Lower leg skin (tissue), 4 donors: ENCODE data around the gene TDRD9. TPM values are rescaled to one million over a fixed set of nuclear protein-coding genes. Genes with fewer than 3 reads are reported as not detected.

ENCODE experiments used
- DNase-seq, 2 donors: peaks; one replicate each; pipeline ENCODE4 v3.0.0-alpha.2; 2019; ENCODE audit warnings: low spot score in 2 of 2
- H3K4me3 ChIP-seq: fragments of 200-600 bp; sonication (generic); 2 replicates; pipeline ENCODE4 v1.5.1; 2017; ENCODE audit warnings: mild to moderate bottlenecking, low read depth; ENCODE audit not compliant: poor library complexity, severe bottlenecking
- POLR2A ChIP-seq, 2 donors: fragments of 450-650 bp; IDR thresholded peaks; one replicate each; pipeline ENCODE4 v1.6.1; 2016 to 2017; ENCODE audit warnings: antibody characterized with exemption in 2 of 2, mild to moderate bottlenecking in 1 of 2, moderate library complexity in 1 of 2
- WGBS, 2 donors: methylation state at CpG; one replicate each; pipeline ENCODE4 v1.1.5; 2018; 5-methylcytosine and 5-hydroxymethylcytosine counted together
- intact Hi-C: fragments of 100-400 bp; cut with DNase I; formaldehyde crosslinking; loops from one replicate; pipeline ENCODE4 v1.15.0; 2023; ENCODE audit warnings: low total_unique reads
- total RNA-seq, 4 donors: library from RNA; depleted of rRNA; stranded (reverse); fragments of >200 nt; gene quantifications; one replicate each; pipeline ENCODE4 v1.1.0, GENCODE V29; 2016
- TF ChIP-seq, protein P1 (sequence below), 3 donors: fragments of 450-650 bp; IDR thresholded peaks; one replicate each; pipeline ENCODE4 v1.5.1; 2016; ENCODE audit warnings: antibody characterized with exemption in 3 of 3, mild to moderate bottlenecking in 3 of 3, moderate library complexity in 2 of 3

TDRD9 gene
- total RNA-seq, 4 donors from 2014 or later: 0.15 to 0.49 (median 0.16) TPM

DNA sequence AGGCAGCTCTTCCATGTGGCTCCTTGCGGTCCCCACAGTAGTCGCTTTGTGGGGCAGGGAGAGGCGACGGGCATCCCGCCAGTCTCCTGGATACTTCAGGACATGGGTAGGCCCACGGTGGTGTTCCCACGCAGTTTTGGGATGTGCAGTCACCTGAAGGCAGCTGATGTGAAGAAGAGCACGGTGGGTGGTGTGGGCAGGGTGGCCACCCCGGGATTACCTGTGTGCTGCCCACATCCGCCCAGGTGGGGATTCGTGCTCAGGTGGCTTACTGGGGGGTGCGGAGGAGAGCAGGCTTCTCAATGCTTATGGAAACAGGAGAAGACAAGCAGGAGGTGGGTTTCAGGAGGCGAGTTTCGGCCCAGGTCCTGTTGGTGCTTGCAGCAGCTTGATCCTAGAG is 28.4 kb upstream of the TDRD9 start:
- DNase-seq: no peak
- WGBS, 2 donors: 88 to 98% methylated on average over 14 of the region's 14 CpGs
- intact Hi-C loops: no loop called here

DNA sequence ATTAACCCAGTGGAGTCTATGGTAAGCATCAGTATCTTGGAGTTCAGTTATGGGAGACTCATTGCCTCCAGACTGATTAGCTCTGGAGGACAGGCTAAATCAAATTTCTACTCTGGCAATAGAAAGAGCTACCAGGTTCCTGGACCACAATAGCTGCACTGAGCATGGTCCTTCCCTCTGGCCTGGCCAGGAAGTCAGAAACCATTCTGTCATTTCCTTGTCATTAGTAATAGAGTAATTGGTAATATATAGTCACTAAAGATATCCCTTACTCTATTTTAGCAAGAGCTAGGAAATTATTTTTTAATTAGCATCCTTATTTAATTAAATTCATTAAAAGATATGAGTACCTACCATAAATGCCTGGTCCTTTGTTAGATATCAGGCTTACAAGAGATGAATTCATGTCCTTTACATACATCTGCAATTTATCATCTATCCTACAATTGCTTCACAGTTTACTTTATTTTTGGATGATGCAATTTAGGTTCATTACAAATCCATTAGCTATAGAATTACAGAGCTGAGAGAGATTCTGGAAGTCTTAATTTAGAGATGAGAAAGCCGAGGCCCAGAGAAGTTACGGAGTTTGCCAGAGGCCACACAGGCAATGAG is 23.7 kb upstream of the TDRD9 start:
- no peak overlapping the region for H3K4me3 ChIP-seq
- 91 to 98% methylated on average over 2 of the region's 2 CpGs for WGBS, 2 donors
- intact Hi-C loops: no loop called here
- no peak for TF ChIP-seq POLR2A (IDR thresholded peaks at IDR 0.05)
- TF ChIP-seq, protein P1, sequence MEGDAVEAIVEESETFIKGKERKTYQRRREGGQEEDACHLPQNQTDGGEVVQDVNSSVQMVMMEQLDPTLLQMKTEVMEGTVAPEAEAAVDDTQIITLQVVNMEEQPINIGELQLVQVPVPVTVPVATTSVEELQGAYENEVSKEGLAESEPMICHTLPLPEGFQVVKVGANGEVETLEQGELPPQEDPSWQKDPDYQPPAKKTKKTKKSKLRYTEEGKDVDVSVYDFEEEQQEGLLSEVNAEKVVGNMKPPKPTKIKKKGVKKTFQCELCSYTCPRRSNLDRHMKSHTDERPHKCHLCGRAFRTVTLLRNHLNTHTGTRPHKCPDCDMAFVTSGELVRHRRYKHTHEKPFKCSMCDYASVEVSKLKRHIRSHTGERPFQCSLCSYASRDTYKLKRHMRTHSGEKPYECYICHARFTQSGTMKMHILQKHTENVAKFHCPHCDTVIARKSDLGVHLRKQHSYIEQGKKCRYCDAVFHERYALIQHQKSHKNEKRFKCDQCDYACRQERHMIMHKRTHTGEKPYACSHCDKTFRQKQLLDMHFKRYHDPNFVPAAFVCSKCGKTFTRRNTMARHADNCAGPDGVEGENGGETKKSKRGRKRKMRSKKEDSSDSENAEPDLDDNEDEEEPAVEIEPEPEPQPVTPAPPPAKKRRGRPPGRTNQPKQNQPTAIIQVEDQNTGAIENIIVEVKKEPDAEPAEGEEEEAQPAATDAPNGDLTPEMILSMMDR (IDR thresholded peaks at IDR 0.05): no peak
- DNase-seq: no peak

More for the DNA sequence above, 28.4 kb upstream of the TDRD9 start:
- H3K4me3 ChIP-seq: no peak overlapping the region
- TF ChIP-seq, protein P1 (IDR thresholded peaks at IDR 0.05): no peak
- no peak for TF ChIP-seq POLR2A (IDR thresholded peaks at IDR 0.05)

DNA sequence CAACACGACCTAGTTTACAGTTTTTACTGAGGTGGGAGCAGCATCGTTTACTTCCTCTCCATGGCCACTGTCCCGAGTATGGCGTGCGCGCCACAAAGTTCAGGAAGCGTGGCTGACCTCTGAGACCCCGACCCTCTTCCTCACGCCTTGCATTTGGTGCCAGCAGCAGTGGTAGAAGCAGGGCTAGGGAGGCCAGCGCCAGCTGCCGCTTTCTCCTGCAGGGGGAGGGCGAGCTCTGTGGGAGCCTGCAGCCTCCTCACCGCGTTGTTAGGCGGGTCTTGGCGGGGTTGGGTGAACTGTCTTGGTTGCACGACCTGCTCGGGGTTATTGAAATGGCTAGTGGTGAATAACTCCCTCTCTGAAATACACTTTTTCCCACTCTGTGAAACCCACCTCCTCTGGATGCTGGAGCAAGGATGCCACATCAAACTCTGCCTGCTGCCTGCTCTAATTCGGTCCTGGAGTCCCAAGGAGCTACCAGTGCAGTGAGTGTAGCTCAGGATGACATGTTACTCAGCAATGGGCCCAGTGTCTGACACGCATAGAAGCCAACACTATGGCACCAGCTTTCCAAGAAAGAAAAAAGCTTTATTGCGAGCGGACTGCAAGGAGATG is 22.3 kb upstream of the TDRD9 start:
- intact Hi-C loops: no loop called here
- 52 to 64% methylated on average over 19 to 22 of the region's 22 CpGs for WGBS, 2 donors
- DNase-seq: no peak
- TF ChIP-seq, protein P1 (IDR thresholded peaks at IDR 0.05): no peak
- no peak for TF ChIP-seq POLR2A (IDR thresholded peaks at IDR 0.05)
- no peak overlapping the region for H3K4me3 ChIP-seq

DNA sequence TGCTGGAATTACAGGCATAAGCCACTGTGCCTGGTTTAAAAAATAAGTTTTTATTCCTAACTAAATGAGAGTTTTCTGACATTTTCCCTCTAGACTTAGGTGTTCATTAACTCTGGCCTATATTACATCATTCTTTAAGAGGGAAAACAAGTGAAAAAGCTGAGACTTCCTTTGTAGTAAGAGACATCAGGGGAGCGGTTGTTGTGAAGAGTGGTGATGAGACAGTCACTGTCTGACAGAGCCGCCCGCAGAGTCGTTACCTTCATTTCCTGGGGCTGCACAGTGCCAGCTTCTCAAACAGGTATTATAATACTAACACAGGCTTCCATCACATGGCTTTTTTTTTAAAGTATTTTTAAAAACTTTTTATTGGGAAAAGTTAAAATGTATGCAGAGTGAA is 19.7 kb upstream of the TDRD9 start:
- DNase-seq: no peak
- 91 to 95% methylated on average over 4 of the region's 4 CpGs for WGBS, 2 donors
- intact Hi-C loops: no loop called here
- H3K4me3 ChIP-seq: no peak overlapping the region
- no peak for TF ChIP-seq POLR2A (IDR thresholded peaks at IDR 0.05)
- TF ChIP-seq, protein P1 (IDR thresholded peaks at IDR 0.05): no peak

DNA sequence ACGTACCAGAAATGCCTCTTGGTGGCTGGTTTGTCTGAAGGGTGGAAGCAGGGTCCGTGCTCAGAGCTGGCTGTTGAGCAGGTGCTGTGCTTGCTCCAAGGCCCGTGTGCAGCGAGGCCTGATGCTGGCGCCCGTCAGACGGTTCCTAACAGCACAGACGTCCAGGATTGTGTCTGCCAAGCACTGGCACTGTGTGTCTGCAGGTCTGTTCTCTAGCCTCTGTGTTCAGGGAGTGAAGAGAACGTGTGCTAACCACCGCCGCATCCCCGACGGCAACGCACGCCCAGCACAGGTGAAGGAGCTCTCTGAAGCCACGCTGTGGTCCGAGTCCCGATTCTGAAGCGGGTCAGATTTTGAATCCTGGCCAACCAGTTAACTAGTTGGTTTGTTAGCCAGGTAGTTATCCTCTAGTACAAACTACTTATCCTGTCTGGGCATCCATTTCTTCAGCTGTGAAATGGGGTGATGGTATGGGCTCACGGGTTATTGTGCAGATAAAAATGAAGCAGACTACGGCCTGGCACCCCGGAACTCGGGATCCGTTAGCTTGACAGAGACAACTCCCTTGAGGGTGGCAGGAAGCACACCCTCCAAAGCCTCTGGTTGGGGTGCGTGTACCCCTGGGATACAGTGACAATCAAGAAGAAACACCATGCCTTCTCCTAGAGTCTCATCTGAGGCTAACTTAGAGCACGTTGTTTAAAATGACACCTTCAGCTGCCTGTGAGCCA is 18.6 kb upstream of the TDRD9 start:
- WGBS, 2 donors: 77 to 79% methylated on average over 26 of the region's 26 CpGs
- no peak for DNase-seq
- H3K4me3 ChIP-seq: no peak overlapping the region
- intact Hi-C loops: loop anchor here (10.0 kb wide), 1 partner anchor 95 kb away; no protein-coding TSS in a partner anchor
- TF ChIP-seq POLR2A (IDR thresholded peaks at IDR 0.05): no peak
- TF ChIP-seq, protein P1 (IDR thresholded peaks at IDR 0.05): no peak
